ENCODE results near the gene BCAS4.
A peak's percentile ranks its signal among the peaks of the same experiment; 100 is the strongest.

Gene BCAS4

GRCh38 chr20:50903353-50904051, 108.6 kb downstream of the BCAS4 start:
- no peak for DNase-seq

- no peak for DNase-seq
These were observed 109.3 kb downstream of the BCAS4 start for GRCh38 chr20:50904067-50904570.

DNA sequence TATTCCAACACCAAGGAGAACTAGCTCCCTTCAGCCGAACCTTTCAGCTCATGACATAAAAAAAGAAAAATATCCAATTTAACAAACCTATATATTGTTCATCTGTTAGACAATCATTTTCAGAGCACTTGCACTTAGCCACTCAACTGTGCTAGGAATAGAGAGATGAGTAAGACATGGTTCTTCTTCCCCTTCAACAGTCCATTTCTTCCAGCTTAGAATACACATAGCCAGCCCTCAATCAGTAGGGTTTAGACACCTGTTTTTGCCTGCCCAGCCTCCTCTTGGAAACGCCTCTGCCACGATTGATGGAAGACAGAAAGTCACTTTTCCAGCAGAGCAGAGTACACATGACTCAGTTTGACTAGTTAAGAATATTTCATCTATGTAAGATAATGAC, 114.6 kb downstream of the BCAS4 start:
- DNase-seq: no peak

- DNase-seq: no peak
These were observed 116.2 kb downstream of the BCAS4 start for GRCh38 chr20:50911030-50911429.

GRCh38 chr20:50911716-50912115, 116.9 kb downstream of the BCAS4 start:
- no peak for DNase-seq

GRCh38 chr20:50913690-50914375, 119.0 kb downstream of the BCAS4 start:
- DNase-seq: no peak

- no peak for DNase-seq
These were observed 120.6 kb downstream of the BCAS4 start for GRCh38 chr20:50915424-50915823.

DNA sequence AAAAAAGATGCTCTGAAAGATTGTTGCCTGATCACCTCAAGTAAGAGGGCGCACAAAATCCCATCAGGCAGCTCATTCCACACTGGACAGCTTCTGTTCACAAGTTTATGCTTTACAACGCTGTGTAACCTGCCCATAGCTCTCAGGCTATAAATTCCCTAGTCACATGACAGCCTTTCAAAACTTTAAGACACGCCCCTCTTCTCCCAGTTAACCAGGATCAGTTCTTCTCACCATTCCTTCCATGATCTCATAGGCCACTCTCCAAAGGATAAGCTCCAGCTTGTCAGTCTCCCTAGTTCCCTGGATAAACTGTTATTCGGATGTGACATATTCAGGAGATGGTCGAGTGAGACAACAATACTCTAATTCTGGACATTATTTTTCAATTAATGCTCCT, 121.4 kb downstream of the BCAS4 start:
- DNase-seq: no peak

- DNase-seq: no peak
These were observed 122.1 kb downstream of the BCAS4 start for GRCh38 chr20:50916934-50917333.

DNA sequence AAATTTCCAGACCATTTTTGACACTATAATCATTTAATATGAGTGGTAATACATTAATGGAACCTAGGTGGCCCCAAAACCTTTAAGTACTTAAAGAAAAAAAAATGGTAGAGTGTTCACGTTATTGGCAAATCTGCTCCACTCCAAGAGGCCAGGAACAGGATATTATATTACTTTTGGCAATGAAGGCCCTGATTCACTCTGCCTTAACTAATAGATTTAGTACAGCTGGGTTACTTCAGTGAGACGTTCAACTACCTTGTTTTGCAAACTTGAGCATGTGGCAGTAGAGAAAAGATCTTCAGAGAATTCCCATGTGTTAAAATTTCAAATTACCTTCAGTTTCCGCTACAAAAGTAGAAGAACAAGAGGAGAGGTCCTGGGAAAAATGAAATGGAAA, 123.5 kb downstream of the BCAS4 start:
- no peak for DNase-seq

- DNase-seq: peak in 6 of 51 donors; percentile 5 to 47 (median 15)
These were observed 124.7 kb downstream of the BCAS4 start for GRCh38 chr20:50919567-50919966.

DNA sequence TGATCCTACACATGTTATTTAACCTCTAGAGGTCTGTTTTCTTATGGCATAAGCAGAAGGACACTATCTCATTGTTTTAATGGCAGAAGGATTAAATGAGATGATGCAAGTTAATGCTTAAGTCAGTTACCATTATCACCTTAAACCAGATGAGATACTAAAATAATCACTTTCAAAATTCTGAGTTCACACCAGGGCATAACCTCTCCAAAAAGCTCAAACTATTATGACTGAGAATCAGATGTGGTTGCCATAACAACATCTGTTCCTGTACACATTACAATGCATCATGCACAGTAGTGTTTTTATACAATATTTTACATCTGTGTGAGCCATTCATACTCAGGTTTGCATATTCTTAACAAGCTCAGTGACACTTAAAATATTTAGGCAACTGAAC, 126.1 kb downstream of the BCAS4 start:
- no peak for DNase-seq

DNA sequence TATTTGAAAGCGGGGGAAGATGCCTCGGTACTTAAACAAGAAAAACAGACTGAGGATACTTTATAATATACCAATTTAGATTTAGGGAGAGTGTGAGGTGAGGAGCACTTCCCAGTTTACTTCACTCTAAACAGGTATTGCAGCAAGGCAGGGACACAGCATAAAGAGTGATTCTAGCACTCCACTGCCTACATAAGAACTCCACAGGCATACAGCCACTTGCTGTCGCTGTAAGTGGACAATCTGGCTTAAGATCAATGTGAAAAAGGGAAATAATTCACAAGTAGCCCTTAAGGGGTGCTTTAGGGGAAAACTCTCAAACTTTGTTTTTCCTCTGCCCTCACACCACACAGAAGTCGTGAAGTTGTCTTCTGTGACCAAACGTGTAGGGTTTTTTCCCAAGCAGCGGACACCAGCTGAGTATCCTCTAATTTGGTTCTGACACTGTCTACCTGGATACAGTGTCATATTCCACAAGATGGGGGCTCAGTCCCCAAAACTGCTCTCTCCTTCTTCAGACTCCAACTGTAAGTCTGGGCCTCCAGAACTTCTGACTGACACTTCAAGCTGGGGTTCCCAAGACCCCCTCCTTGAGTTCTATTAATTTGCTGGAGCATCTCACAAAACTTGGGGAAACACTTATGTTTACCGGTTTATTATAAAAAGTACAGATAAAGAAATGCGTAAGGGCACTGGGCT, 127.1 kb downstream of the BCAS4 start:
- no peak for DNase-seq

GRCh38 chr20:50924261-50924920, 129.5 kb downstream of the BCAS4 start:
- DNase-seq: no peak

- DNase-seq: no peak
These were observed 131.7 kb downstream of the BCAS4 start for GRCh38 chr20:50926530-50926929.

All from hypothalamus (tissue), 51 donors.